ENCODE measurements around the gene SHROOM1.

SHROOM1 gene

GRCh38 chr5:132831095-132831860 lies 831 bp upstream of the SHROOM1 start:
- no peak for DNase-seq (ENCODE audit: insufficient read length, low spot score)
- no peak for FAIRE-seq
- TF ChIP-seq CTCF (IDR thresholded peaks at IDR 0.05; ENCODE audit: insufficient read depth, missing control alignments): no peak

- FAIRE-seq (no peak), DNase-seq (ENCODE audit: insufficient read length, low spot score) (peak; percentile 91)
- peak; percentile 66 for TF ChIP-seq CTCF (IDR thresholded peaks at IDR 0.05; ENCODE audit: insufficient read depth, missing control alignments)
Observed at GRCh38 chr5:132829742-132830435, 558 bp downstream of the SHROOM1 start.

GRCh38 chr5:132828846-132829494 lies 1.5 kb downstream of the SHROOM1 start:
- no peak for TF ChIP-seq CTCF (IDR thresholded peaks at IDR 0.05; ENCODE audit: insufficient read depth, missing control alignments)
- no peak for DNase-seq (ENCODE audit: insufficient read length, low spot score)
- no peak for FAIRE-seq

- no peak for FAIRE-seq
- DNase-seq (ENCODE audit: insufficient read length, low spot score): no peak
- TF ChIP-seq CTCF (IDR thresholded peaks at IDR 0.05; ENCODE audit: insufficient read depth, missing control alignments): no peak
Observed at GRCh38 chr5:132827943-132828673, 2.3 kb downstream of the SHROOM1 start.

GRCh38 chr5:132826424-132827082 lies 3.9 kb downstream of the SHROOM1 start:
- DNase-seq (ENCODE audit: insufficient read length, low spot score) (no peak), FAIRE-seq (no peak)
- TF ChIP-seq CTCF (IDR thresholded peaks at IDR 0.05; ENCODE audit: insufficient read depth, missing control alignments): no peak

- DNase-seq (ENCODE audit: insufficient read length, low spot score): no peak
- TF ChIP-seq CTCF (IDR thresholded peaks at IDR 0.05; ENCODE audit: insufficient read depth, missing control alignments): no peak
- no peak for FAIRE-seq
Observed at GRCh38 chr5:132825834-132826391, 4.5 kb downstream of the SHROOM1 start.
